Epithelial cell of esophagus (primary cell): ENCODE measurements around the gene SNX11.

Source experiments
- DNase-seq: peaks from one replicate; pipeline ENCODE4 v3.0.0; 2010; ENCODE audit warnings: low read depth
- H3K4me3 ChIP-seq: 2 replicates; pipeline ENCODE4 v1.5.1; 2011; ENCODE audit warnings: mild to moderate bottlenecking, low read length, control low read depth
- TF ChIP-seq, protein P1 (sequence below): IDR thresholded peaks from 2 replicates; pipeline ENCODE4 v1.5.1; 2011; ENCODE audit warnings: low read depth, mild to moderate bottlenecking, low read length, control low read depth, inconsistent platforms; ENCODE audit not compliant: insufficient read depth; ENCODE audit errors: missing control alignments

The SNX11 gene

DNA sequence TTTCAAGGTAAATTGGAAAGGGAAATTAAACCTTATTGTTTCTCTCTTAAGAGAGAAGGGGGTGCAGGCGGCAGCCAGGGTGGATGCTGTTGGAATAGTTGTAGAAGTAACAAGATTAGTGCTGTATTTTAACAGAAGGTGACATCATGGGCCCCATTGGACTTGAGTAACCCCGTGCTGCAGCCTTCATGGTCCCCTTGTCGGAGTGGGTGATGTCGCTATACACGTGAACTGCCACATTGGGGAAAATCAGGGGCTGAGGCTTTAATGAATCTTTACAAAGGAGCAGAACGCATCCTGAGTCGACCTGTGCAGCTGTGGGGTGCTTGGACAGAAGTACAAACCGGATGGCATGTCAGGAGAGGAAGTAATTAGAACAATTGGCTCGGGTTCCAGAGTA is 3.2 kb downstream of the SNX11 start:
- DNase-seq = no peak
- no peak overlapping the region for H3K4me3 ChIP-seq
- TF ChIP-seq, protein P1, sequence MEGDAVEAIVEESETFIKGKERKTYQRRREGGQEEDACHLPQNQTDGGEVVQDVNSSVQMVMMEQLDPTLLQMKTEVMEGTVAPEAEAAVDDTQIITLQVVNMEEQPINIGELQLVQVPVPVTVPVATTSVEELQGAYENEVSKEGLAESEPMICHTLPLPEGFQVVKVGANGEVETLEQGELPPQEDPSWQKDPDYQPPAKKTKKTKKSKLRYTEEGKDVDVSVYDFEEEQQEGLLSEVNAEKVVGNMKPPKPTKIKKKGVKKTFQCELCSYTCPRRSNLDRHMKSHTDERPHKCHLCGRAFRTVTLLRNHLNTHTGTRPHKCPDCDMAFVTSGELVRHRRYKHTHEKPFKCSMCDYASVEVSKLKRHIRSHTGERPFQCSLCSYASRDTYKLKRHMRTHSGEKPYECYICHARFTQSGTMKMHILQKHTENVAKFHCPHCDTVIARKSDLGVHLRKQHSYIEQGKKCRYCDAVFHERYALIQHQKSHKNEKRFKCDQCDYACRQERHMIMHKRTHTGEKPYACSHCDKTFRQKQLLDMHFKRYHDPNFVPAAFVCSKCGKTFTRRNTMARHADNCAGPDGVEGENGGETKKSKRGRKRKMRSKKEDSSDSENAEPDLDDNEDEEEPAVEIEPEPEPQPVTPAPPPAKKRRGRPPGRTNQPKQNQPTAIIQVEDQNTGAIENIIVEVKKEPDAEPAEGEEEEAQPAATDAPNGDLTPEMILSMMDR = no peak

DNA sequence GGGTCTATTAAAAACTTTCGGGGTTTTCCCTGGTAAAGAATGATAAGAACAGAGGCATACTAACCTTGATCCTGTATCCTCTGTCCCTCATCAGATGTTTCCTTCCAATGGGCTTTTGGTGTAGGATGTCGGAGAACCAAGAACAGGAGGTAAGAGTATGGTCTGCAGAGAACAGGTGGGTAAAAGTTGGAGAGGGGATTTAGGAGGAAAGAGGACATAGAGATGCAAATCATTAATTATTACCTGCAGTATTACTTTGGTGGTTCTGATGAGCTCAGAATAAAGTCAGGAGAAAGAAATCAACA is 4.3 kb downstream of the SNX11 start:
- TF ChIP-seq, protein P1 = no peak
- H3K4me3 ChIP-seq = no peak overlapping the region
- no peak for DNase-seq

DNA sequence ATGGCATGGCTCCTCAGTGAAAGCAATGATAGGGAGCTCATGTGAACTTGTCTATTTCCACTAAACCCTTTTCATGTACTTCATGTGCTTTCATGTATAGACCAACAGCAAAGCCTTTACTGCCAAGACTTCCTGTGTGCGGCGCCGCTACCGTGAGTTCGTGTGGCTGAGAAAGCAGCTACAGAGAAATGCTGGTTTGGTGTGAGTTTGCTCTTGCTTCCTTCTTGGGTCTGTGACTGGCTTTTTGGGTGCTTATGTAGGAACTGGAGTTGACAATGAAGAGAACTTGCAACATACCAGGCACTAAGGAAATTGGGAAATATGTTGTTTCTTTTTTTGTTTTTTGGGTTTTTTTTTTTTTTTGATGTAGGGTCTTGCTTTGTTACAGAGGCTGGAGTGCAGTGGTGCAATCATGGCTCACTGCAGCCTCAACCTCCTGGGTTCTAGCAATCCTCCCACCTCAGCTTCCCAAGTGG is 5.7 kb downstream of the SNX11 start:
- TF ChIP-seq, protein P1 = no peak
- no peak overlapping the region for H3K4me3 ChIP-seq
- no peak for DNase-seq

DNA sequence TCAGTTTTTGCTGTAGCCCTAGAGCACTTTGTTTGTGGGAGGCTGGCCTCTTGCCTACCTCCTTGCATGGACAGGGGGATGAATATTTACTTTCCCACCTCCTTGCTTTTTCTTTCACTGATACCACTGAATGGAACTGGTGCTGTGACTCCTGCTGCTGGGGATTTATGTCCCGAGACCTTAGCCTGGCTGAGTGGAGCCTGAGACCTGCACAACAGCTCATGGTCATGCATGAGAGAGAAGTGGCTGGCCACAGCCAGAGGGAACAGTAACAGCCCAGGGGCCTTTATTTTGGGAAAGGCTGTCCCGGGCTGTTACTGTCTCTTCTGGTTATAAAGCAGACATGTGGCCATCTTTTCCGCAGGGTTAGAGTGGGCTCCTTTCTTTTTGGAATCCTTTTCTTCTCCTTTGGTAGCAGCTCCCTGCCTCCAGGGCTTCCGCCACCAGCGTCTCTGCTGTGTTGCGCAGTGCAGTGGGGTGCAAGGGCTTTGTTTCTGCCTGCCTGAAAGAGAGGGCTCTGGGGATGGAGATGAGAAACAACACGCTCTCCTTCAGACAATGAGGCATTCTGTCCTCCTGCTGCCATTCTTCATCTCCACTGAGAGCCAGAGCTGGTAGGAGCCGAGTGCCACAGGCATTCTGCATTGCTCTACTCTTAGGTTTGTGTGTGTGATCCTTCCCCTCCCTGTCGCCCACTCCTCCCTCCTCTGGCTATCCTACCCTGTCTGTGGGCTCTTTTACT is 14.5 kb downstream of the SNX11 start:
- H3K4me3 ChIP-seq = no peak overlapping the region
- TF ChIP-seq, protein P1 = no peak
- no peak for DNase-seq

DNA sequence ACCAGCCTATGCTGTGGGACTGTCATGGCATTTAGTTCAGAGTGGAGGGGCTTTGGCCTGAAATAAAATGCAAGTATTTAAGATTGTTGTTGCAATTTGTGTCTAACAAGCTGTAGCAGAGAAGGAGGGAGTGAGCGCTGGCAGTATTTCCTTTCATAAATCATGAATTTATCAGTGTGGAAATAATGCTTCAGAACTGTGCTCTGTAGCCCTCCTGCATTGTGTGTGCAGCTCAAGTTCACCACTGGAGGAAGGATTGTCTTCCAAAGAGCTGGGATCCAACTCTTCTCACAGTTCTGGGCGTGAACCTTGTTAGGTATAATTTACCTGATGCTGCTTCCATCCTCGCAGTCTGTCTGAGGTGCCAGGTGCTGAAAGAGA is 15.1 kb downstream of the SNX11 start:
- no peak overlapping the region for H3K4me3 ChIP-seq
- no peak for DNase-seq
- TF ChIP-seq, protein P1 = no peak

DNA sequence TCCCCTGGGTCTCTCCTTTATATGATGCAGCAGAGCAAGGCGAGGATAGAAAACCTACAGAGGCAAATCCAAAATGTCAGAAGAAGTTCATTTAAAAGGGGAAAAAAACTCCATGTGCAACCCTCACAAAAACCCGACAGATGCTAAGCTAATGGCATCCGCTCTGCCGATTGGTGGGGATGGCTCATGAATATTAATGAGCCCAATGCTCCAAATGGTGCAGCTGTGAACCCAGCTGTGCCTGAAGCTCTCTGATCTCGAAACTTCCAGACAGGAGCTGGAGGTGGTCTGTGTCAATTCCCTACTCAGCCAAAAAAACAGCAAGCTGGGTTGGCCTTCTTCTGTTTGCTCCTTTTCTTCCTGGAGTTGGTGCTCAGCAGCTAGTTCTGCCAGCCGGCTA is 15.5 kb downstream of the SNX11 start:
- no peak overlapping the region for H3K4me3 ChIP-seq
- no peak for DNase-seq
- TF ChIP-seq, protein P1 = no peak

DNA sequence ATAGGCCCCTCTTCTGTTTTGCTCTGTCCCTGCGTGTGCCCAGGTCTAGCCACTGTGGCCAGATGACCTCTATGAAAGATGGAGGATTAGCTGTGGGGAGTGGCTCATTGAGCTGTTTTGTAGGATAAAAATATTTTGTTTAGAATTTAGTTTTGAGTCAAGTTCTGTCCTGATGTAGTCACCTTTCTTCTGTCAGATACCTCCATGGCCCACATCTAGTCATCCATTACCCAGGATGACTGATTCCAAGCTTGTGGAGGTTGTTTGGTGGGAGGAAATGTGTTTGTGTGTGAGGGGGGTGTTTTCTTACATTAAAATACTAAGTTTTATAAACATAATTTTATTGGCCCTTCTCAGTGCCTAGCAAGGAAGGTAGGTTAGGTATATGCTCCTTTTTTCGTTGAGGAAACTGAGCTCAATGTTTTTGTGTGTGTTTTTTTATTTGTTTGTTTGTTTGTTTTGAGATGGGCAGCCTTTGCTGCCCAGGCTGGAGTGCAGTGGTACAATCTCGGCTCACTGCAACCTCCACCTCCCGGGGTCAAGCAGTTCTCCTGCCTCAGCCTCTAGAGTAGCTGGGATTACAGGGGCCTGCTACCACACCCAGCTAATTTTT is 16.3 kb downstream of the SNX11 start:
- no peak for DNase-seq
- TF ChIP-seq, protein P1 = no peak
- H3K4me3 ChIP-seq = no peak overlapping the region
